Smooth muscle cell (in vitro differentiated cells): Measurements from ENCODE around the gene NUDC. TPM values are rescaled to one million over a fixed set of nuclear protein-coding genes. Genes with fewer than 3 reads are reported as not detected.

Experiments
- DNase-seq: peaks from one replicate; lab custom pipeline; 2025; ENCODE audit not compliant: unreplicated experiment; lab: John Stamatoyannopoulos, UW
- H2AFZ ChIP-seq: fragments of 200-600 bp; sonication (generic); 2 replicates; pipeline ENCODE4 v1.6.0; 2016; ENCODE audit warnings: antibody characterized with exemption, low read depth, mild to moderate bottlenecking
- H3F3A ChIP-seq: fragments of 200-600 bp; sonication (generic); 2 replicates; pipeline ENCODE4 v1.6.0; 2017; ENCODE audit warnings: antibody characterized with exemption, low read depth
- H3K27ac ChIP-seq: fragments of 200-600 bp; sonication (generic); 2 replicates; pipeline ENCODE4 v1.5.1; 2016; ENCODE audit warnings: low read depth, mild to moderate bottlenecking
- H3K27me3 ChIP-seq: fragments of 200-600 bp; sonication (generic); 2 replicates; pipeline ENCODE4 v1.6.1; 2016; ENCODE audit warnings: low read depth, mild to moderate bottlenecking
- H3K36me3 ChIP-seq: fragments of 200-600 bp; sonication (generic); 2 replicates; pipeline ENCODE4 v1.5.1; 2016; ENCODE audit warnings: low read depth
- H3K4me1 ChIP-seq: fragments of 200-600 bp; sonication (generic); 2 replicates; pipeline ENCODE4 v1.5.1; 2016; ENCODE audit warnings: low read depth
- H3K4me2 ChIP-seq: fragments of 200-600 bp; sonication (generic); 2 replicates; pipeline ENCODE4 v1.6.0; 2016; ENCODE audit warnings: mild to moderate bottlenecking
- H3K4me3 ChIP-seq: fragments of 200-600 bp; sonication (generic); 2 replicates; pipeline ENCODE4 v1.5.1; 2016; ENCODE audit warnings: mild to moderate bottlenecking
- H3K79me2 ChIP-seq: fragments of 200-600 bp; sonication (generic); 2 replicates; pipeline ENCODE4 v1.6.0; 2016; ENCODE audit warnings: low read depth, mild to moderate bottlenecking
- H3K9ac ChIP-seq: fragments of 200-600 bp; sonication (generic); 2 replicates; pipeline ENCODE4 v1.6.0; 2016; ENCODE audit warnings: low read depth
- H3K9me3 ChIP-seq: fragments of 200-600 bp; sonication (generic); replicated peaks from 2 replicates; pipeline ENCODE4 v1.5.1; 2016; ENCODE audit warnings: low read depth
- H4K20me1 ChIP-seq: fragments of 200-600 bp; sonication (generic); 2 replicates; pipeline ENCODE4 v1.6.0; 2016; ENCODE audit warnings: low read depth
- CTCF ChIP-seq: fragments of 200-600 bp; sonication (generic); IDR thresholded peaks from 2 replicates; pipeline ENCODE4 v1.5.1; 2017; ENCODE audit warnings: borderline replicate concordance, mild to moderate bottlenecking, antibody characterized with exemption; ENCODE audit not compliant: insufficient read depth, poor library complexity, severe bottlenecking
- WGBS: methylation state at CpG from one replicate; pipeline ENCODE4 v1.1.7; 2016; ENCODE audit warnings: low lambda C conversion rate; 5-methylcytosine and 5-hydroxymethylcytosine counted together
- polyA plus RNA-seq: library from polyadenylated mRNA; unstranded; fragments of >200 nt; fragmentation: Nextera tagmentation; extraction: Ambion mirVana; gene quantifications from 2 replicates; pipeline ENCODE4 v1.2.1, GENCODE V29; 2016
- total RNA-seq: library from RNA; depleted of rRNA; stranded (reverse); fragments of >200 nt; gene quantifications from 2 replicates; pipeline ENCODE4 v1.2.3, GENCODE V29; 2014

The NUDC gene
- total and polyA plus RNA-seq, 2 experiments from 2014 or later = 23.9 to 122 TPM

GRCh38 chr1:26991310-26992116 is 70.0 kb downstream of the NUDC start:
- no peaks in the 10 kb centered on the region for H3F3A ChIP-seq
- H3K4me2 ChIP-seq = no peak overlapping the region
- peaks cover 12% of the 10 kb centered on the region for H4K20me1 ChIP-seq
- no peaks in the 10 kb centered on the region for H3K79me2 ChIP-seq
- H3K4me3 ChIP-seq = no peak overlapping the region
- no peak overlapping the region for H3K27ac ChIP-seq
- no peak for DNase-seq
- no peak overlapping the region for H3K9ac ChIP-seq
- no peaks in the 10 kb centered on the region for H3K4me1 ChIP-seq
- H3K36me3 ChIP-seq = no peaks in the 10 kb centered on the region
- 59% methylated on average over 9 of the region's 10 CpGs for WGBS
- no peak overlapping the region for H2AFZ ChIP-seq
- H3K27me3 ChIP-seq = no peaks in the 10 kb centered on the region
- no peaks in the 10 kb centered on the region for H3K9me3 ChIP-seq
- no peak for TF ChIP-seq CTCF

DNA sequence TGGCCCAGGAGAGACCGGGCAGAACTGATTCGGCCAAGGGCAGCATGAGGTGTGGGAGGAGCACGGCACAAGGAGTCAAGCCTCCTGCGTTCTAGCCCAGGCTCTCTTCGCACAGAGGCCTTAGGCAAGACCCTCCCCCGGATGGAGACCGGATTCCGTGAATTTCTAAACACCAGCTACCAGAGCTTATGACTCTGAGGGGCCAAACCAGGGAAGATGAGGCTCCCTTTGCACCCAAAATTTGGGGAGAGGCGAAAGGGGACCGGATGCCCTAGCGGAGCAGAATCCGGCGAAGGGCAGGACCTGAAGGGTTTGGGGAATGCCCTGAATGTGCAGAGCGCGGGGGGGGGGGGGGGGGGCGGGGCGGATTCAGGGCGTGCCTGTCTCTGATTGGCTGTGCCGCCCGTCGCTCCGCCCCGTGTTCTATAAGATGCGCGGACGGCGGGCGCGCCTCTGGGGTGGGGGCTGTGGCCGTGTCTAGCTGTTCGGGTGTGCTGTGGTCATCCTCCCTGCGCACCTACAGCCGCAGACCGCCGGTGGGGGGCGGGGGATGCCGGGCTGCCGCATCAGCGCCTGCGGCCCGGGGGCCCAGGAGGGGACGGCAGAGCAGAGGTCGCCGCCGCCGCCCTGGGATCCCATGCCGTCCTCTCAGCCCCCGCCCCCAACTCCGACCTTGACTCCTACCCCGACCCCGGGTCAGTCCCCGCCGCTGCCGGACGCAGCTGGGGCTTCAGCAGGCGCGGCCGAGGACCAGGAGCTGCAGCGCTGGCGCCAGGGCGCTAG is 71.9 kb downstream of the NUDC start, which contains the start of gene TRNP1:
TSS of gene TRNP1 (plus strand) at position 456 of the 783 bp plus-strand sequence. CDS start at position 551, 95 bp downstream.
- Histone ChIP-seq H3K79me2 (no peaks in the 10 kb centered on the region), H3K4me3 (peak within 1 kb of the TSS; percentile 78), H3K4me2 (peak within 1 kb of the TSS; percentile 96), H3K9me3 (no peaks in the 10 kb centered on the region), H3K27ac (no peak within 1 kb of the TSS), H3K4me1 (peaks cover 2% of the 10 kb centered on the region), H2AFZ (peak within 1 kb of the TSS; percentile 89), H3K9ac (peak within 1 kb of the TSS; percentile 34), H3K27me3 (no peaks in the 10 kb centered on the region), H3F3A (peaks cover 3% of the 10 kb centered on the region), H4K20me1 (peaks cover 12% of the 10 kb centered on the region), H3K36me3 (no peaks in the 10 kb centered on the region)
- no peak for TF ChIP-seq CTCF
- WGBS = under 1% methylated on average over 27 of the region's 61 CpGs
- DNase-seq = peak; percentile 60

DNA sequence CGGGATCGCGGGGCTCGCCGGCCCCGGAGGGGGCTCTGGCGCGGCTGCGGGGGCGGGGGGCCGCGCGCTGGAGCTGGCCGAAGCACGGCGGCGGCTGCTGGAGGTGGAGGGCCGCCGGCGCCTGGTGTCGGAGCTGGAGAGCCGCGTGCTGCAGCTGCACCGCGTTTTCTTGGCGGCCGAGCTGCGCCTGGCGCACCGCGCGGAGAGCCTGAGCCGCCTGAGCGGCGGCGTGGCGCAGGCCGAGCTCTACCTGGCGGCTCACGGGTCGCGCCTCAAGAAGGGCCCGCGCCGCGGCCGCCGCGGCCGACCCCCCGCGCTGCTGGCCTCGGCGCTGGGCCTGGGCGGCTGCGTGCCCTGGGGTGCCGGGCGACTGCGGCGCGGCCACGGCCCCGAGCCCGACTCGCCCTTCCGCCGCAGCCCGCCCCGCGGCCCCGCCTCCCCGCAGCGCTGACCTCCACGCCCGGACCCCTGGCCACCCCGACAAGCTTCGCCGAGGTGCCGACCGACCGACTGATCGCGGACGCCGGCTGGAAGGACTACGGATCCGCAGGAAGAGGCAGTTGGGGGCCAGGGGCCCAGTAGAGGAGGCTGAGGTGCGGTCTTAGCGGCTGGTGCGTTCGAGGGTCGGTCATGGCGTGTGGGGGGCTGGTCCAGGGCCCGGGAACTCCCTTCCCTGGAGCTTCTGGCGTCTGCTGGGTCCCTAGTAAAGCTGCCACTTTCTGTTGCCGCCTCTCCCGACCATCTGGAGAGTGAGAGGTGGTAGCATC is 72.7 kb downstream of the NUDC start:
- peaks cover 10% of the 10 kb centered on the region for H3K4me1 ChIP-seq
- H3K27me3 ChIP-seq = no peaks in the 10 kb centered on the region
- 0% methylated on average over 42 of the region's 97 CpGs for WGBS
- H2AFZ ChIP-seq = no peak overlapping the region
- no peak for DNase-seq
- peak overlapping the region; percentile 96 for H3K4me2 ChIP-seq
- peak overlapping the region; percentile 78 for H3K4me3 ChIP-seq
- TF ChIP-seq CTCF = no peak
- H3K9me3 ChIP-seq = no peaks in the 10 kb centered on the region
- no peak overlapping the region for H3K27ac ChIP-seq
- H3K9ac ChIP-seq = peak overlapping the region; percentile 34
- peaks cover 9% of the 10 kb centered on the region for H3F3A ChIP-seq
- H3K36me3 ChIP-seq = no peaks in the 10 kb centered on the region
- no peaks in the 10 kb centered on the region for H3K79me2 ChIP-seq
- peaks cover 12% of the 10 kb centered on the region for H4K20me1 ChIP-seq
